HEK293T (cell line): ENCODE data around the gene BRAF.

Experiments
- ELF4 ChIP-seq: fragments of 450-650 bp; IDR thresholded peaks from 2 replicates; pipeline ENCODE4 v1.6.1; 2017; ENCODE audit warnings: antibody characterized with exemption
- L3MBTL2 ChIP-seq: fragments of 450-650 bp; conservative IDR thresholded peaks from 2 replicates; pipeline ENCODE4 v1.6.1; 2016; ENCODE audit warnings: mild to moderate bottlenecking

DNA sequence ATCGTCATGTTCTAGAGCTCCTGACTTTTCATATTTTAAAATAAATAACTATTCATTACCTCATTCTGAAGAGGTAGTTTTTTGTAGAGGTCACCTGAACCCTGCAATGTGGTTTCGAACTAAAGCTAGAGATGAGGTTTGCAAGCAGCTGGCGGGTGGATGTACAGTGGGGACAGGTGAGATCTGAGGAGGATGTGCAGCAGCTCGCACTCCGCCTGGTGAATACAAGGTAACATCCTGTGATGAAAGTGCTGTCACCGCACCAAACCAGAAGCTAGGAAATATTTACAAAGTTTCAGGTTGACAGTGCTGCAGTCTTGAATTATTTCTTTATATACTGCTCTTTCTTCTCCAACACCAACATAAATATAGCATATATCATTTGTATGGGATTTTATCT, 201.7 kb downstream of the BRAF start:
- TF ChIP-seq ELF4 (no peak), L3MBTL2 (no peak)
